OCI-LY7 (cell line): Measurements from ENCODE around the gene RMDN3. TPM values are rescaled to one million over a fixed set of nuclear protein-coding genes. Genes with fewer than 3 reads are reported as not detected.

Experiments
- BruUV-seq: library from RNA; stranded (reverse); fragments of 400-500 nt; replicated peaks from 2 replicates; lab custom pipeline; 2021; lab: Mats Ljungman, UMichigan
- CTCF ChIA-PET: fragments of 300-600 bp; sonication (Branson Sonifier 250); formaldehyde crosslinking; loops from one replicate; lab custom pipeline; 2022; ENCODE audit warnings: antibody characterized with exemption; ENCODE audit not compliant: unreplicated experiment; lab: Charles Lee
- POLR2A ChIA-PET: fragments of 300-600 bp; sonication (Branson Sonifier 250); formaldehyde crosslinking; loops from one replicate; lab custom pipeline; 2022; ENCODE audit warnings: antibody characterized with exemption; lab: Charles Lee
- DNase-seq: peaks from one replicate; pipeline ENCODE4 v3.0.0-alpha.2; 2015; ENCODE audit warnings: low spot score
- H2AFZ ChIP-seq: fragments of 200-600 bp; sonication (generic), shearing (Covaris generic); 2 replicates; pipeline ENCODE4 v1.6.1; 2014; ENCODE audit warnings: mild to moderate bottlenecking, antibody characterized with exemption, low read length, moderate library complexity
- H3K27ac ChIP-seq: fragments of 200-600 bp; sonication (generic); 2 replicates; pipeline ENCODE4 v1.5.1; 2014; ENCODE audit warnings: mixed run types, low read depth, mild to moderate bottlenecking, moderate library complexity, low read length, inconsistent platforms; ENCODE audit not compliant: poor library complexity, severe bottlenecking
- H3K36me3 ChIP-seq: fragments of 200-600 bp; sonication (generic); 2 replicates; pipeline ENCODE4 v1.6.1; 2014; ENCODE audit warnings: mild to moderate bottlenecking, antibody characterized with exemption, low read length, moderate library complexity, mixed read lengths; ENCODE audit not compliant: insufficient read depth
- H3K4me1 ChIP-seq: fragments of 200-600 bp; sonication (generic); 2 replicates; pipeline ENCODE4 v1.5.1; 2014; ENCODE audit warnings: mild to moderate bottlenecking, low read length; ENCODE audit not compliant: insufficient read depth, poor library complexity, severe bottlenecking
- H3K4me2 ChIP-seq: fragments of 200-600 bp; sonication (generic); 2 replicates; pipeline ENCODE4 v1.6.1; 2014; ENCODE audit warnings: mild to moderate bottlenecking, low read length
- H3K4me3 ChIP-seq: fragments of 200-600 bp; sonication (generic); 2 replicates; pipeline ENCODE4 v1.5.1; 2014; ENCODE audit warnings: mild to moderate bottlenecking, low read depth, low read length; ENCODE audit not compliant: poor library complexity, severe bottlenecking
- H3K79me2 ChIP-seq: fragments of 200-600 bp; sonication (generic); 2 replicates; pipeline ENCODE4 v1.6.1; 2016; ENCODE audit warnings: low read depth, mild to moderate bottlenecking, low read length, moderate library complexity, mixed read lengths; ENCODE audit not compliant: insufficient read depth
- H3K9me2 ChIP-seq: fragments of 200-600 bp; sonication (generic); 2 replicates; pipeline ENCODE4 v1.6.1; 2016; ENCODE audit warnings: mild to moderate bottlenecking, low read length, mixed read lengths; ENCODE audit not compliant: insufficient read depth
- H3K9me3 ChIP-seq: fragments of 200-600 bp; sonication (generic); 2 replicates; pipeline ENCODE4 v1.6.1; 2014; ENCODE audit warnings: mild to moderate bottlenecking, mixed run types, low read length, mixed read lengths
- H4K20me1 ChIP-seq: fragments of 200-600 bp; sonication (generic); 2 replicates; pipeline ENCODE4 v1.6.1; 2014; ENCODE audit warnings: mild to moderate bottlenecking, antibody characterized with exemption, low read length, moderate library complexity, mixed read lengths; ENCODE audit not compliant: insufficient read depth
- EZH2phosphoT487 ChIP-seq: fragments of 200-600 bp; sonication (generic); IDR thresholded peaks from 2 replicates; pipeline ENCODE4 v1.6.1; 2018; ENCODE audit warnings: low read depth, borderline replicate concordance, mild to moderate bottlenecking, mixed run types, antibody characterized with exemption, low read length, moderate library complexity, mixed read lengths
- intact Hi-C: fragments of 100-400 bp; cut with micrococcal nuclease; formaldehyde crosslinking; loops from one replicate; pipeline ENCODE4 v1.10.0; 2022; ENCODE audit not compliant: unreplicated experiment
- total RNA-seq, 2 experiments: library from RNA; depleted of rRNA in 1 of 2; stranded (reverse); fragments of >200 nt in 1 of 2; shearing (Covaris generic) in 1 of 2; gene quantifications; 2 replicates each; pipeline ENCODE4 v1.2.3, GENCODE V29; 2014 to 2022
- TF ChIP-seq, protein P1 (sequence below): fragments of 200-600 bp; sonication (generic); conservative IDR thresholded peaks from 2 replicates; pipeline ENCODE4 v1.5.1; 2014; ENCODE audit warnings: mild to moderate bottlenecking, antibody characterized with exemption, low read length, moderate library complexity, mixed read lengths

Gene RMDN3
- total RNA-seq, 2 experiments from 2014 or later, result 10.7 to 23.7 TPM

DNA sequence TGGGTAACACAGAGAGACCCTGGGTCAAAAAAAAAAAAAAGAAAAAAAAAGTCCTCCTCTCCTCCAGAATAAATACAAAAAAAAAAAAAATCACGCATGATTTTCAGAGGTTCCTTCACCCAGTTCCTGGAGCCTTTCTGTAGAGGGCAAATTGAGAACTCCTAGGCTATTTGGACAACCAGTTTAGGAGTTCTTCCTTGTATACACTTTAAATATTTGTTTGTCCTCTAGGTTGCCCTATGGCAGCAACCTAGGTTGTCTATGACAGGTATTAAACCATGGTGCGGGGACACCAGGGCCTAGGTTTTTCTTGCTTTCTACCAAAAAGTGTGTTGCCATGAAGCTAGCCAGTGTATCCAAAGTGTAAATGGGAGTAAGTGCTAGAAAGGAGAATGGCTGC is 48.0 kb upstream of the RMDN3 start:
- H3K4me1 ChIP-seq, result peaks cover 8% of the 10 kb centered on the region
- no peak overlapping the region for H2AFZ ChIP-seq
- no TSS peak for BruUV-seq
- H3K9me3 ChIP-seq, result no peaks in the 10 kb centered on the region
- no peaks in the 10 kb centered on the region for H3K9me2 ChIP-seq
- H3K27ac ChIP-seq, result no peak overlapping the region
- ChIA-PET POLR2A (interaction anchor here (0.6 to 0.7 kb wide), 3 partner anchors 15 to 57 kb away, joined by 3 to 6 read pairs (median 3); no protein-coding TSS in a partner anchor), CTCF (no interaction called here)
- intact Hi-C loops, result no loop called here
- no peaks in the 10 kb centered on the region for H4K20me1 ChIP-seq
- no peak overlapping the region for H3K4me2 ChIP-seq
- no peak for DNase-seq
- H3K36me3 ChIP-seq, result no peaks in the 10 kb centered on the region
- TF ChIP-seq, protein P1, sequence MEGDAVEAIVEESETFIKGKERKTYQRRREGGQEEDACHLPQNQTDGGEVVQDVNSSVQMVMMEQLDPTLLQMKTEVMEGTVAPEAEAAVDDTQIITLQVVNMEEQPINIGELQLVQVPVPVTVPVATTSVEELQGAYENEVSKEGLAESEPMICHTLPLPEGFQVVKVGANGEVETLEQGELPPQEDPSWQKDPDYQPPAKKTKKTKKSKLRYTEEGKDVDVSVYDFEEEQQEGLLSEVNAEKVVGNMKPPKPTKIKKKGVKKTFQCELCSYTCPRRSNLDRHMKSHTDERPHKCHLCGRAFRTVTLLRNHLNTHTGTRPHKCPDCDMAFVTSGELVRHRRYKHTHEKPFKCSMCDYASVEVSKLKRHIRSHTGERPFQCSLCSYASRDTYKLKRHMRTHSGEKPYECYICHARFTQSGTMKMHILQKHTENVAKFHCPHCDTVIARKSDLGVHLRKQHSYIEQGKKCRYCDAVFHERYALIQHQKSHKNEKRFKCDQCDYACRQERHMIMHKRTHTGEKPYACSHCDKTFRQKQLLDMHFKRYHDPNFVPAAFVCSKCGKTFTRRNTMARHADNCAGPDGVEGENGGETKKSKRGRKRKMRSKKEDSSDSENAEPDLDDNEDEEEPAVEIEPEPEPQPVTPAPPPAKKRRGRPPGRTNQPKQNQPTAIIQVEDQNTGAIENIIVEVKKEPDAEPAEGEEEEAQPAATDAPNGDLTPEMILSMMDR, result no peak
- TF ChIP-seq EZH2phosphoT487, result no peak
- H3K79me2 ChIP-seq, result peaks cover 14% of the 10 kb centered on the region; the same call in 1 of the 2 replicates
- H3K4me3 ChIP-seq, result no peak overlapping the region

DNA sequence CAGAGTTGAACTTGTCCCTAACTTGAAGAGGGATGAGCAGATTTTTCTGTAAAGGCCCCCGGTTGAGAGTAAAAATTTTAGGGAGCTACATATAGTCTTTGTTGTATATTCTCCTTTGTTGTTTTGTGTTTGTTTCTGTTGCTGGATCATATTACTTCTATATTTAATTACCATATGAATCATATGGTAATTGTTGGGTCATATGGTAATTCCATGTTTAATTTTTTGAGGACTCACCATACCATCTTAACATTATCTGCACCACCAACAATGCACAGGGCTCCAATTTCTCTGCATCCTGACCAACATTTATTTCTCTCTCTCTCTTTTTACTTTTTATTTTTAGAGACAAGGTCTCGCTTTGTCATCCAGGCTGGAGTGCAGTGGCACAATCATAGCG is 44.5 kb upstream of the RMDN3 start:
- no peak overlapping the region for H3K27ac ChIP-seq
- no peaks in the 10 kb centered on the region for H3K9me2 ChIP-seq
- H3K79me2 ChIP-seq, result no peaks in the 10 kb centered on the region
- H3K36me3 ChIP-seq, result no peaks in the 10 kb centered on the region
- H3K4me2 ChIP-seq, result no peak overlapping the region
- H3K4me3 ChIP-seq, result no peak overlapping the region
- TF ChIP-seq EZH2phosphoT487, result no peak
- TF ChIP-seq, protein P1, result no peak
- no peak for DNase-seq
- no peaks in the 10 kb centered on the region for H3K4me1 ChIP-seq
- H2AFZ ChIP-seq, result no peak overlapping the region
- H3K9me3 ChIP-seq, result no peaks in the 10 kb centered on the region
- intact Hi-C loops, result no loop called here
- H4K20me1 ChIP-seq, result no peaks in the 10 kb centered on the region
- no TSS peak for BruUV-seq
- POLR2A ChIA-PET, result interaction anchor here (1.4 kb wide), 1 partner anchor 14 kb away, joined by 4 read pairs; no protein-coding TSS in a partner anchor
- CTCF ChIA-PET, result no interaction called here

DNA sequence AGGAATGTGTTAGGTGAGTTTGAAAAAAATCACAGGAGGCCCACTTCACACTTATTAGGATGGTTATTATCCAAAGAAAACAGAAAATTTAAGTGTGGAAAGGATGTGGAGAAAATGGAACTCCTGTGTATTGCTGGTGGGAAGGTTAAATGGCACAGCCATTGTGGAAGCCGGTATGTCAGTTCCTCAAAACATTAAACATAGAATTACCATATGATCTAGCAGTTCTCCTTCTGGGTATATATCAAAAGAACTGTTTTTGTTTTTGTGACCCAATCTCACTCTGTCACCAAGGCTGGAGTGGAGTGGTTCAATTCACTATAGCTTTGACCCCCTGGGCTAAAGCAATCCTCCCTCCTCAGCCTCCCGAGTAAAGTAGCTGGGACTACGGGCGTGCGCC is 41.5 kb upstream of the RMDN3 start:
- Histone ChIP-seq H3K9me2 (no peaks in the 10 kb centered on the region), H2AFZ (no peak overlapping the region), H3K79me2 (0 out of 2 replicates have a peak, but pooled peaks cover 3% of the 10 kb centered on the region), H4K20me1 (no peaks in the 10 kb centered on the region), H3K4me3 (no peak overlapping the region), H3K4me2 (no peak overlapping the region), H3K9me3 (no peaks in the 10 kb centered on the region), H3K4me1 (no peaks in the 10 kb centered on the region), H3K36me3 (peaks cover 4% of the 10 kb centered on the region; the same call in 1 of the 2 replicates), H3K27ac (no peak overlapping the region)
- TF ChIP-seq, protein P1, result no peak
- TF ChIP-seq EZH2phosphoT487, result no peak
- no TSS peak for BruUV-seq
- intact Hi-C loops, result no loop called here
- POLR2A ChIA-PET, result interaction anchor here (0.5 to 1.6 kb wide), 3 partner anchors 10 to 198 kb away, joined by 3 to 4 read pairs (median 3); partner anchors contain the start of genes DNAJC17 and ZFYVE19
- CTCF ChIA-PET, result no interaction called here
- no peak for DNase-seq
